ENCODE results near the gene FOXI1.

The FOXI1 gene

GRCh38 chr5:170143091-170143490 lies 37.4 kb downstream of the FOXI1 start:
- TF ChIP-seq CTCF (IDR thresholded peaks at IDR 0.05; ENCODE audit: insufficient read depth, low read depth, low read length, missing control alignments), result no peak
- DNase-seq (ENCODE audit: low read depth), result no peak
- H3K4me3 ChIP-seq (ENCODE audit: low read length), result no peak overlapping the region

- DNase-seq (ENCODE audit: low read depth), result no peak
- H3K4me3 ChIP-seq (ENCODE audit: low read length), result no peak overlapping the region
- TF ChIP-seq CTCF (IDR thresholded peaks at IDR 0.05; ENCODE audit: insufficient read depth, low read depth, low read length, missing control alignments), result no peak
Measured at GRCh38 chr5:170143710-170144109, 38.0 kb downstream of the FOXI1 start.

- no peak for TF ChIP-seq CTCF (IDR thresholded peaks at IDR 0.05; ENCODE audit: insufficient read depth, low read depth, low read length, missing control alignments)
- no peak overlapping the region for H3K4me3 ChIP-seq (ENCODE audit: low read length)
- no peak for DNase-seq (ENCODE audit: low read depth)
Measured at GRCh38 chr5:170144286-170145023, 38.8 kb downstream of the FOXI1 start.

- H3K4me3 ChIP-seq (ENCODE audit: low read length), result no peak overlapping the region
- TF ChIP-seq CTCF (IDR thresholded peaks at IDR 0.05; ENCODE audit: insufficient read depth, low read depth, low read length, missing control alignments), result no peak
- no peak for DNase-seq (ENCODE audit: low read depth)
Measured at GRCh38 chr5:170145462-170145861, 39.8 kb downstream of the FOXI1 start.

- no peak overlapping the region for H3K4me3 ChIP-seq (ENCODE audit: low read length)
- TF ChIP-seq CTCF (IDR thresholded peaks at IDR 0.05; ENCODE audit: insufficient read depth, low read depth, low read length, missing control alignments), result no peak
- DNase-seq (ENCODE audit: low read depth), result no peak
Measured at GRCh38 chr5:170147051-170147752, 41.5 kb downstream of the FOXI1 start.

- H3K4me3 ChIP-seq (ENCODE audit: low read length), result no peak overlapping the region
- DNase-seq (ENCODE audit: low read depth), result no peak
- TF ChIP-seq CTCF (IDR thresholded peaks at IDR 0.05; ENCODE audit: insufficient read depth, low read depth, low read length, missing control alignments), result no peak
Measured at GRCh38 chr5:170147753-170148264, 42.1 kb downstream of the FOXI1 start.
